NCI-H526 treated with DMSO at 0.1 percent for 48 hours (cell line): Measurements from ENCODE around the gene ARFGAP1.

Source experiments
- DNase-seq: peaks from one replicate; lab custom pipeline; 2025; lab: John Stamatoyannopoulos, UW

The ARFGAP1 gene

DNA sequence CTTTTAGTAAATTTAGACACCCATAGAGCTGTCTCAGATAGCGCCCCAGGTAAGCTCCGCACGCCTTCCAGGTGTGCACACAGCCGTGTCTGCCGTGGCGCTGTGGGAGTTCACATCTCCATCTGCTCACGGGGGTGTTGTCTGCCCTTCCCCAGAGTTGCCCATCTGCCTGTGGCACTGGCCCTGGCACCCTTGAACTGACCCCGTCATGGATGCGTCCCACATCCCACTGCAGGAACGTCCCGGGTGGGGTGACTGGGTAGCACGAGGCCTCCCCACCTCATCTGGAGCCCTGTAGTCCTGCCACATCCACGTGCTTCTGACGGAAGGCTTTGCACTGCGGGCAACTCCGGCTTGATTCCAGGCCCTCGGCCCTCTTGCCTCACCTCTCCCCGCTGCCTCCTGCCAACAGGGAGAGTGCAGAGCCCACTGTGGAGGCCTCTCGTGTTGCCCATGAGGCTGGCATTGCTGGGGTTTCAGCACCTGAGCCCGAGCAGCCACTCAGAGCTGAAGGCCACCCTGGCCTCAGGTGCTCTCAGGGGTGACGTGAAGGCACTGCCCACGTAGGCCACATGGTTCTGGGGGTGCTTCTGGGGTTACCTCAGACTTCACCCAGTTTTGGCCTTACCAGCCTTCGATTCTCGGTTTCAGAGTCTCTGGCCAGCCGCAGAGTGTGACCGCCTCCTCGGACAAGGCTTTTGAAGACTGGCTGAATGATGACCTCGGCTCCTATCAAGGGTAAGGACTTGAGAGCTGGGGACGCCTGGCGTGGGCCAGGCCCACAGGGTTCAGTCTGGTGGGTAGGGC is 5.1 kb downstream of the ARFGAP1 start:
- DNase-seq: no peak

DNA sequence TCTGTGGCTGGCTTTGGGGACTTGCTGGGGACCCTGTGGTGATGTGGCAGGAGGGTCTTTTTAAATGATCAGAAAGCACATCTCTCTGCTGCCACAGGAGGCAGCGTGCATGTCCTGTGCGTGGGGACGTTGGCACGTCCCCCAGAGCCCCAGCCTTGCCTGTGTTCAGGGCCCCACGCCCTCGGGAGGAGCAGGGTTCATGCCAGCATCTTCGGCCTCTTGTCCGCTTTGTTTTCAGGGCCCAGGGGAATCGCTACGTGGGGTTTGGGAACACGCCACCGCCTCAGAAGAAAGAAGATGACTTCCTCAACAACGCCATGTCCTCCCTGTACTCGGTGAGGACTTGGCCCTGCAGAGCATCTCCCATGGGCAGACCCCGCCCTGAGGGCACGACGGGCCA is 6.0 kb downstream of the ARFGAP1 start:
- no peak for DNase-seq

DNA sequence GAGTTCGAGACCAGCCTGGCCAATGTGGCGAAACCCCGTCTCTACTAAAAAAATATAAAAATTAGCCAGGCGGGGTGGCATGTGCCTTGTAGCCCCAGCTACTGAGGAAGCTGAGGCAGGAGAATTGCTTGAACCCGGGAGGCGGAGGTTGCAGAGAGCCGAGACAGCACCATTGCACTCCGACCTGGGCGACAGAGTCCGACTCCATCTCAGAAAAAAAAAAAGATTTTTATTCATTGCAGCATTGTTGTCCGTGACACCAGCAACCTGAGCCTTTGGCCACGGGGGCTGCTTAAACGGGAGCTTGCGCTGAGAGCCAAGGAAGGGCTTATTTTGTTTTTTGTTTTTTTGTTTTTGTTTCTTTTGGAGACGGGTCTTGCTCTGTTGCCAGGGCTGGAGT is 7.3 kb downstream of the ARFGAP1 start:
- no peak for DNase-seq

DNA sequence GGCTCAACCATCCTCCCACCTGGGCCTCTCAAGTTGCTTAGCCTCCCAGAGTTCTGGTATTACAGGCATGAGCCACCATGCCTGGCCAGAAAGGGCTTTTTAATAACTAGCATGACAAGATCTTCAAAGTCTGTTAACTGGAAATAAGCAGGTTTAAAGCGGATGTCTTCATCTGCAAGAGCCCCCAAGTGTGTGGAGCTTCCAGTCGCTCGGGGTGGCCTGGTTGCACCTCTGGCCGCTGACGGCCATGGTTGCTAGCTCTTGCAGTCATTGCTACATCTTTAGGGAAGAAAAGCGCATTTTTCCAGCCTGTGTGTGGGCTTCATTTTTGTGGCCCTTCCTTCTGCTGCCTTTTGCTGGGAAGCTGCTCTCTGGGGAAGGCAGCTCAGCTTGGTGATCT is 7.8 kb downstream of the ARFGAP1 start:
- DNase-seq: no peak

DNA sequence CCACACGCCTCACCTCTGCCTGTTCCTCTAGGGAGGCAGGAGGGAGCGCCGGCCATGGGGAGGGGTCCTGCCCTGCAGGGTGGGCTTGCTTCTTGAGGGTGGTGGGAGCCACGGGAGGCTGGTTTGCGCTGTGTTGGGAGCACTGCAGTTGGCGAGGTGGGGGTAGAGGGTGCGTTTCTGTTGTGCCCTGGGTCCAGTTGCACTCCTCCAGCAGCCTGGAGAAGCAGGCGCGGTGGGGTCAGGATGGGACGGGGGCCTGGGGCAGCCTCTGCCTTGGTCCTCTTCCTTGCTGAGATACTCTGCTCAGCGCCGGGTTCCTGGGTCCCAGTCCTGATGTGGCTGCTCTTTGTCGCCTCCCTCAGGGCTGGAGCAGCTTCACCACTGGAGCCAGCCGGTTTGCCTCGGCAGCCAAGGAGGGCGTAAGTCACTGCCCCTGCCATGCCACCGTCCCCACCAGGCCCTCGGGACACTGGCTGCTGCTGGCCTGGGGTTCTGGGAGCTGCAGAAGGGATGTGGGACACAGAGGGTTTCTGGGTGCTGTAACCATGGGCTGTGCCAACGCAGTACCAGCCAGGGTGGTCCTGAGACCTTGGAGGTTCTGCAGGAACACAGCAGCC is 8.4 kb downstream of the ARFGAP1 start:
- no peak for DNase-seq

- no peak for DNase-seq
Observed at GRCh38 chr20:63281742-63282665, 9.4 kb downstream of the ARFGAP1 start.

DNA sequence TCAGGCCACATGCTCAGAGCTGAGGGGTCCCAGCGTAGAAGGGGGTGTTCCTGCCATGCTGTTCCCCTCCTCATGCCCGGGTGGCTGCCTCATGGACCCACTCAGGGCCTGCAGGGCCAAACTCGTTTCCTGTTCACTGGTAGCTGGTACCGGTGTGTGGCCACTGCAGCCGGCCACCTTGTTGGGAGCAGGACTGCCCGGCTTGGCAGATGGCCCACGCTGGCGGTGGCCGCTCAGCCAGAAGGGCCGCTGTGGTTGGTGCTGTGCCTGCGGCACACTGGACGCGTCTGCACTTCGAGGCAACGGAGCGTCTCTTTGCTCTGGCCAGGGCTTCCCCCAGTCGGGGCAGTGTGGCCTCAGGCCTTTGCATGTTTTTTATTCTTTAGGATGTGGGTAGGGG is 10.3 kb downstream of the ARFGAP1 start:
- no peak for DNase-seq

DNA sequence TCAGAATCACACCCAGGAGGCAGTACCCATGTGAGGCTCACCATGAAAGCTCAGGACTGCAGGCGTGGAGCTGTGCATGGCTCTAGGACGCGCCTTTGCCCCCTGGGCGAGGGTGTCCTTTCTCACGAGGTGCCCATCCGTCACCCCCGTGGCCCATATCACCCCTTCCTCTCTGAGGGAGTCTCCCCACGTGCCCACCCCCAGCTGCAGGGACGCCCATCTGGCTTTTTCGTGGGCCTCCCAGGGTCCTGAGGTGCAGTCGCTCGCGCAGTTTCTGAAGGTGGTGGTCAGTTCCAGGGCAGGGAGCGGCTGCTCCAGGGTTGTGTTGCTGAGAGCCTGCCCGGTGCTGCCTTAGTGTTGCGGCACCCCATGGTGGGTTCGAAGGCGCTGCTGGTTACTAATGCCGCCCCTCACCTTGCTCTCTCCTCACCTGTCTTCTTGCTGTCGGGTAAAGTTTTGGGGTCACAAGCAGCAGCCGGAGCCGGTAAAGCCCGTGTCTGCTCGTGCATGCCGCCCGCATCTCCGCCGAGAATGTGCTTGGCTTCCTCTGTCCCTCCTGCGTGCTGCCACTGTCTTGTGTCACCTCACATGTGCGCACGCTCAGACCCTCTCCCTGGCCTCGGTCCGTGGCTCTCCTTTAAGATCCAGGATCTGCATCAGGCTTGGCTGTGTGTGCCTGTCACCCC is 10.9 kb downstream of the ARFGAP1 start:
- DNase-seq: no peak

GRCh38 chr20:63284083-63284440 is 11.4 kb downstream of the ARFGAP1 start:
- no peak for DNase-seq

DNA sequence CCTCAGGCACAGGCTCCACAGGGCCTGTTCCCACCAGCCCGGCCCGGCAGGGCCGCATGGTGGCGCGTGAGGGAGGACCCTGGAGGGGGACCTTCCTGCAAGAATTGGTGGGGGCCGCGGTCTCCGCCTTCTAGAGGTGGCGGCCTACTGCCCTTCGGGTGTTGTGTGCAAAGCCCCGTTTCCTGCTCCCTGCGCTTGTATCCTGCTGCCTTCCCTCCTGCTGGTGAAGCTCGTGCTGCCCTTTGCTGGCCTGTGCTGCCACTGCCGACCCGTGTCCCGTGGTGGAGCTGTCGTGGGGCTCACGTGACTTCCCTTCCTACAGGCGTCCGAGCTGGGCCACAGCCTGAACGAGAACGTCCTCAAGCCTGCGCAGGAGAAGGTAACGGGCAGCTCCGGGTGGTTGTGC is 11.9 kb downstream of the ARFGAP1 start:
- no peak for DNase-seq

DNA sequence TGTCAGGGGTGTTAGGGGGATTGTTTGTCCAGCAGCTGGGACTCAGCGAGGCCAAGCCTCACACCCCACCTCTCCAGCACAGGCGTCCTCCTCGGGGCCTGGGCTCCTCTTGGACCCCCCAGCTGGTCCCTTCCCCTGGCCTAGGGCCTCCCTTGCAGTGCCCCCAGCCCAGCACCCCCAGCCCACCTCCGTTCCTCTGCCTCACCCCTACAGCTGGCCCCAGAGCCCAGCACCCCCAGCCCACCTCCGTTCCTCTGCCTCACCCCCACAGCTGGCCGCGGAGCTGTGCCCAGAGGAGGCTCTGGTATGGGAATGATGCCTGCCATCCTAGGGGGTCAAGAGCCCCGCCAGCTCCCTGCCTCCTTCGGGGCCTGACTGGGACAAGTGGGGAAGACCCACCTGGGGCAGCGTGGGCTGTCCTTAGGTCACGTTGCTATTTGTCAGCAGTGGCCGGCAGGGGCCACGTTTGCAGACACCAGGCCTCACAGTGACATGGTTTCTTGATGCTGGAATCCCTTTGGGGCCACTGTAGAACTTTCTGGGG is 12.4 kb downstream of the ARFGAP1 start:
- no peak for DNase-seq

- DNase-seq: no peak
Observed at GRCh38 chr20:63285636-63286615, 13.3 kb downstream of the ARFGAP1 start.

- DNase-seq: no peak
Observed at GRCh38 chr20:63286781-63287696, 14.4 kb downstream of the ARFGAP1 start.

- DNase-seq: no peak
Observed at GRCh38 chr20:63287697-63288580, 15.3 kb downstream of the ARFGAP1 start.

DNA sequence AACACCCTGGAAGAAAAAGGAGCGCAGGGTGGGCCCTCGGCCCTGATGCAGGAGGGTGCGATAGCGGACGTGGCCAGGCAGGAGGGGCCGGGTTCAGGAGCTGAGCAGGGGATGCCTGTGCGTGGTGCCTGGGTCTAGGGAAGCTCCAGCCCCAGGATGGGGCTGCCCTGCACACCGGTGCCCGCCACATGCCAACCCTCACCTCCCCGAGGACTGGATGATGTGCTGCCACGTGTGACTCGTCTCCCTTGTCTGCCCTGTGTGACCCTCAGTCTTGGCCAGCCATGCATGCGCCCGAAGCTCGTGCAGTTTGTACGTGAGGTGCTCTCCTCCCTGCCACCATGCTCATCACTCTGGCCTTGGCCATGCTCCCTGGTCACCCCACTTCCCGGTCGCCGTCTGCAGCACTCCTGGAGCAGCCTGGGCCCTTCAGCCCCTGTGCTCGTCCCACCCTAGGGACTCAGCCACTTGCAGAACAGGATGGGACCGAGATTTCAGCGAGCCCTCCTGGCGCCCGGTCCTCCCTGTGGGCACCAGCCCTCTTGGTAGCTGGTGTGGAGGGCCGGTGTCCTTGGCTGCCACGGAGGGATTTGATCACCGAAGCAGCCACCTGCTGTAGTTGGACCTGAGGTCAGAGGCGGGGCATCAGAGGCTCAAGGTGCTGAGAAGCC is 16.1 kb downstream of the ARFGAP1 start:
- no peak for DNase-seq

DNA sequence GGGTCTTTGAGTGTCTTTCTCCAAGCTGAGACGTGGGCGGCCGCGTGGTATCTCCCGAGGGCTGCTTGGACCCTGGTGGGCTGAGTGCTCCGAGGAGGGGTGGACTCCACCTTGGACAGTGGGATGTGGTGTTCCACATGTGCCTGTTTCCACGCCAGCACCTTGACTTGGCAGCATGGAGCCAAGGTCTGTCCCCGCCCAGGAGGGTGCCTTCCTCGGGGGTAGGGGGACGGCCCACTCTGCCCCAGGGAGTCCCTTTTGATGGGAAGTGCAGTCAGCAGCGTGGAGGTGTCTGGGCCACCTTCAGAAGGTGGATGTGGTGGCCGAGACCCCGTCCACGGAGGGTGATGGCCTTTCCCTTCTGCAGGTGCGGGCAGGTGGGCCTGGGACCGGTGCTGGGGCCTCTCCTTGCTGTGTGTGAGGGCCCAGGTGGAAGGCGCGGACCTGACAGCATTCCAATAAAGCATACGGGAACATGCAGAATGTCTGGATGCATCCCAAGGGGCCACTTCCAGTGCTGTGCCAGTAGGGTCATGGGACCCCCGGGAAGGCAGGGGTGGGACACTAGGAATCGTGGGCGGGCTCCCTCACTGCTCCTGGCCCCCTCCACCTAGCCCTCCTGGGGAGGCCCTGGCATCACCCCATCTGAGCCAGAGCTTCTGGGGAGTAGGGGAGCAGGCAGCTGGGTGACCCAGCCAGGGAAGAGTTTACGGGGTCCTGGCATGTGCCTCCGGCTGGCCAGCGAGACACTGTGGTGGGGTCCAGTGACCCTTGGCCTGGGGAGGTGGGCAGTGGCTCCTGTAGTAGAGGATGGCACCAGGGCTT is 16.9 kb downstream of the ARFGAP1 start:
- DNase-seq: no peak

DNA sequence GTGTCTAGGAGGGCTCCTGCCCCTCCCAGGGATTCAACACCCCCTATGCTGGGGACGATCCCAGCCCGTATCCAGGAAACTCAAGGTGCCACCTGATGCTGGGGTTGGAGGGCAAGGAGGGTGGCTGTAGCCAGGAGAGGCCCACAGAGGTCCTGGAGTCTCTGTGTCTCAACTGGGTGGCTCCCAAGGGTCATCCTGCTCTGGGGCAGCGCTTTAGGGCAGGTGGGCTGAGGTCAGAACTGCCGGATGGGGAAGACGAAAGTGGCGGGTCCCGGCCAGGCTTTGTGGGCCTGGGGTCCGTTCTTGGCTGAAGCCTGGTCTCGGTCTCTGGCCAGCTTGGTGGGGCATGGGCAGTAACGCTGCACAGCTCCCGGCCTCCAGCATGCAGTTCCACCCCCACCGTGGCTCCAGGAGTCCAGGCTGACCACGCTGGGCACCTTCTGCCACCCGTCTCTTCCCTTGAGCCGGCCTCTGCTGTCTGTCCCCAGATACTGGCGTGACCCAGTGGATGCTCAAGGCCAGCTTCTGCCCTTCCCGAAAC is 17.6 kb downstream of the ARFGAP1 start:
- no peak for DNase-seq
